Activated CD4-positive, alpha-beta memory T cell treated with anti-CD3 and anti-CD28 coated beads for 36 hours (primary cell): ENCODE results near the gene PTPN2. TPM values are rescaled to one million over a fixed set of nuclear protein-coding genes. Genes with fewer than 3 reads are reported as not detected.
"Not testable (repeated sequence)": the region's sequence is repeated elsewhere in the genome, so short reads cannot be mapped to it uniquely, and the experiment has no call there.

Source experiments
- CTCF ChIA-PET: fragments of 350-600 bp; sonication (Branson Sonifier 250); formaldehyde crosslinking; loops from one replicate; lab custom pipeline; 2021; ENCODE audit warnings: antibody characterized with exemption, inconsistent platforms; lab: Charles Lee
- POLR2A ChIA-PET: fragments of 350-600 bp; sonication (Branson Sonifier 250); formaldehyde crosslinking; loops from one replicate; lab custom pipeline; 2021; ENCODE audit warnings: antibody characterized with exemption; lab: Charles Lee
- DNase-seq: peaks from one replicate; pipeline ENCODE4 v3.0.0-alpha.2; 2020
- H3K27ac Mint-ChIP-seq: one replicate; pipeline ENCODE4 v1.8.0; 2021; ENCODE audit warnings: mixed read lengths
- H3K27me3 Mint-ChIP-seq: one replicate; pipeline ENCODE4 v1.8.0; 2021; ENCODE audit warnings: mixed read lengths
- H3K36me3 Mint-ChIP-seq: one replicate; pipeline ENCODE4 v1.8.0; 2021; ENCODE audit warnings: mixed read lengths
- H3K4me1 Mint-ChIP-seq: one replicate; pipeline ENCODE4 v1.8.0; 2021; ENCODE audit warnings: low read depth, mixed read lengths
- H3K4me3 Mint-ChIP-seq: one replicate; pipeline ENCODE4 v1.8.0; 2021; ENCODE audit warnings: mild to moderate bottlenecking, mixed read lengths
- H3K9me3 Mint-ChIP-seq: one replicate; pipeline ENCODE4 v1.8.0; 2021; ENCODE audit warnings: mixed read lengths
- intact Hi-C: fragments of 100-400 bp; cut with micrococcal nuclease; formaldehyde crosslinking; loops from one replicate; pipeline ENCODE4 v1.15.1; 2023
- total RNA-seq, 2 experiments: library from RNA; stranded (reverse); gene quantifications; one replicate each; pipeline ENCODE4 v1.2.3, GENCODE V29; 2021

Gene PTPN2
- total RNA-seq, 2 experiments from 2014 or later: 68.8 to 73.3 TPM

GRCh38 chr18:12769136-12769535 lies 114.9 kb downstream of the PTPN2 start:
- no peaks in the 10 kb centered on the region for H3K36me3 Mint-ChIP-seq
- no peak for DNase-seq
- CTCF ChIA-PET: interaction anchor here (0.9 to 1.4 kb wide), 2 partner anchors 42 to 124 kb away, joined by 3 read pairs; no protein-coding TSS in a partner anchor
- no peak overlapping the region for H3K4me3 Mint-ChIP-seq
- intact Hi-C loops: no loop called here
- POLR2A ChIA-PET: interaction anchor here (1.4 kb wide), 1 partner anchor 14 kb away, joined by 3 read pairs; no protein-coding TSS in a partner anchor
- no peak overlapping the region for H3K27ac Mint-ChIP-seq
- H3K9me3 Mint-ChIP-seq: no peaks in the 10 kb centered on the region
- H3K4me1 Mint-ChIP-seq: peaks cover 2% of the 10 kb centered on the region
- H3K27me3 Mint-ChIP-seq: no peaks in the 10 kb centered on the region

GRCh38 chr18:12768625-12769024 lies 115.4 kb downstream of the PTPN2 start:
- Mint-ChIP-seq H3K4me3 (no peak overlapping the region), H3K27me3 (no peaks in the 10 kb centered on the region), H3K9me3 (no peaks in the 10 kb centered on the region), H3K36me3 (no peaks in the 10 kb centered on the region), H3K27ac (no peak overlapping the region), H3K4me1 (no peaks in the 10 kb centered on the region)
- DNase-seq: no peak
- CTCF ChIA-PET: interaction anchor here (0.9 to 1.4 kb wide), 2 partner anchors 42 to 125 kb away, joined by 3 read pairs; no protein-coding TSS in a partner anchor
- POLR2A ChIA-PET: no interaction called here
- intact Hi-C loops: no loop called here

- H3K4me3 Mint-ChIP-seq: no peak overlapping the region
- no peaks in the 10 kb centered on the region for H3K27me3 Mint-ChIP-seq
- H3K36me3 Mint-ChIP-seq: no peaks in the 10 kb centered on the region
- H3K4me1 Mint-ChIP-seq: no peaks in the 10 kb centered on the region
- no peaks in the 10 kb centered on the region for H3K9me3 Mint-ChIP-seq
- DNase-seq: no peak
- POLR2A ChIA-PET: no interaction called here
- no peak overlapping the region for H3K27ac Mint-ChIP-seq
- CTCF ChIA-PET: no interaction called here
- intact Hi-C loops: no loop called here
These were observed 116.4 kb downstream of the PTPN2 start for GRCh38 chr18:12767580-12768155.

- ChIA-PET POLR2A (no interaction called here), CTCF (no interaction called here)
- H3K4me3 Mint-ChIP-seq: no peak overlapping the region
These were observed 117.0 kb downstream of the PTPN2 start for GRCh38 chr18:12766986-12767433.

GRCh38 chr18:12765586-12765985 lies 118.5 kb downstream of the PTPN2 start:
- Mint-ChIP-seq H3K4me3 (no peak overlapping the region), H3K27me3 (no peaks in the 10 kb centered on the region), H3K27ac (no peak overlapping the region), H3K4me1 (no peaks in the 10 kb centered on the region), H3K9me3 (no peaks in the 10 kb centered on the region), H3K36me3 (no peaks in the 10 kb centered on the region)
- CTCF ChIA-PET: no interaction called here
- intact Hi-C loops: no loop called here
- no peak for DNase-seq
- POLR2A ChIA-PET: no interaction called here

More at GRCh38 chr18:12766986-12767433, 117.0 kb downstream of the PTPN2 start:
- no peaks in the 10 kb centered on the region for H3K36me3 Mint-ChIP-seq
- no peak overlapping the region for H3K27ac Mint-ChIP-seq
- H3K4me1 Mint-ChIP-seq: no peaks in the 10 kb centered on the region
- no peak for DNase-seq
- H3K27me3 Mint-ChIP-seq: no peaks in the 10 kb centered on the region
- no peaks in the 10 kb centered on the region for H3K9me3 Mint-ChIP-seq
- intact Hi-C loops: no loop called here

- POLR2A ChIA-PET: no interaction called here
- no peaks in the 10 kb centered on the region for H3K27me3 Mint-ChIP-seq
- intact Hi-C loops: no loop called here
- H3K4me3 Mint-ChIP-seq: no peak overlapping the region
- no peaks in the 10 kb centered on the region for H3K4me1 Mint-ChIP-seq
- H3K27ac Mint-ChIP-seq: no peak overlapping the region
- H3K36me3 Mint-ChIP-seq: no peaks in the 10 kb centered on the region
- no peak for DNase-seq
- no peaks in the 10 kb centered on the region for H3K9me3 Mint-ChIP-seq
- CTCF ChIA-PET: interaction anchor here (0.9 kb wide), 1 partner anchor 27 kb away, joined by 3 read pairs; no protein-coding TSS in a partner anchor
These were observed 118.9 kb downstream of the PTPN2 start for GRCh38 chr18:12765126-12765525.

- H3K9me3 Mint-ChIP-seq, DNase-seq, H3K36me3 Mint-ChIP-seq, intact Hi-C loops, H3K4me3 Mint-ChIP-seq, CTCF ChIA-PET, H3K27me3 Mint-ChIP-seq, H3K27ac Mint-ChIP-seq, H3K4me1 Mint-ChIP-seq, POLR2A ChIA-PET: not testable (repeated sequence)
These were observed 125.5 kb downstream of the PTPN2 start for GRCh38 chr18:12758566-12758965.

- H3K36me3 Mint-ChIP-seq, POLR2A ChIA-PET, H3K9me3 Mint-ChIP-seq, DNase-seq, H3K27ac Mint-ChIP-seq, CTCF ChIA-PET, intact Hi-C loops, H3K4me1 Mint-ChIP-seq, H3K27me3 Mint-ChIP-seq, H3K4me3 Mint-ChIP-seq: not testable (repeated sequence)
These were observed 127.3 kb downstream of the PTPN2 start for GRCh38 chr18:12756619-12757239.

GRCh38 chr18:12755606-12756005 lies 128.4 kb downstream of the PTPN2 start:
- H3K36me3 Mint-ChIP-seq, intact Hi-C loops, H3K9me3 Mint-ChIP-seq, H3K27ac Mint-ChIP-seq, POLR2A ChIA-PET, H3K4me3 Mint-ChIP-seq, H3K4me1 Mint-ChIP-seq, H3K27me3 Mint-ChIP-seq, DNase-seq, CTCF ChIA-PET: not testable (repeated sequence)

GRCh38 chr18:12754511-12754910 lies 129.5 kb downstream of the PTPN2 start:
- intact Hi-C loops: no loop called here
- ChIA-PET POLR2A (no interaction called here), CTCF (interaction anchor here (2.3 kb wide), 1 partner anchor 180 kb away, joined by 6 read pairs; no protein-coding TSS in a partner anchor)
- DNase-seq: no peak
- H3K4me1 Mint-ChIP-seq: peaks cover 11% of the 10 kb centered on the region
- no peaks in the 10 kb centered on the region for H3K36me3 Mint-ChIP-seq
- H3K9me3 Mint-ChIP-seq: no peaks in the 10 kb centered on the region
- no peak overlapping the region for H3K4me3 Mint-ChIP-seq
- H3K27ac Mint-ChIP-seq: no peak overlapping the region
- no peaks in the 10 kb centered on the region for H3K27me3 Mint-ChIP-seq

- DNase-seq: no peak
- CTCF ChIA-PET: no interaction called here
- Mint-ChIP-seq H3K36me3 (no peaks in the 10 kb centered on the region), H3K4me3 (no peak overlapping the region), H3K9me3 (no peaks in the 10 kb centered on the region), H3K27ac (no peak overlapping the region), H3K4me1 (peaks cover 11% of the 10 kb centered on the region), H3K27me3 (no peaks in the 10 kb centered on the region)
- POLR2A ChIA-PET: no interaction called here
- intact Hi-C loops: no loop called here
These were observed 132.1 kb downstream of the PTPN2 start for GRCh38 chr18:12751891-12752290.

GRCh38 chr18:12751503-12751884 lies 132.5 kb downstream of the PTPN2 start:
- no peak for DNase-seq
- ChIA-PET POLR2A (no interaction called here), CTCF (no interaction called here)
- H3K27me3 Mint-ChIP-seq: no peaks in the 10 kb centered on the region
- no peaks in the 10 kb centered on the region for H3K9me3 Mint-ChIP-seq
- no peak overlapping the region for H3K27ac Mint-ChIP-seq
- H3K4me1 Mint-ChIP-seq: peaks cover 11% of the 10 kb centered on the region
- H3K36me3 Mint-ChIP-seq: no peaks in the 10 kb centered on the region
- no peak overlapping the region for H3K4me3 Mint-ChIP-seq
- intact Hi-C loops: no loop called here
